Measurements from ENCODE around the gene POLDIP3.
"Not testable (repeated sequence)": the region's sequence is repeated elsewhere in the genome, so short reads cannot be mapped to it uniquely, and the experiment has no call there.

- not testable (repeated sequence) for TF ChIP-seq POLR2AphosphoS5 (IDR thresholded peaks at IDR 0.05; ENCODE audit: low read depth, low read length); TAF1 (IDR thresholded peaks at IDR 0.05; ENCODE audit: borderline replicate concordance, low read depth, low read length); POLR2A (IDR thresholded peaks at IDR 0.05; ENCODE audit: low read depth, low read length)
Observed at GRCh38 chr22:42615860-42616175, 1.1 kb upstream of the POLDIP3 start.
